MG63 (cell line): ENCODE data around the gene LCN9. TPM values are rescaled to one million over a fixed set of nuclear protein-coding genes. Genes with fewer than 3 reads are reported as not detected.

Experiments
- total RNA-seq: library from RNA; depleted of rRNA; stranded (reverse); fragments of >200 nt; shearing (Covaris generic); gene quantifications from 2 replicates; pipeline ENCODE4 v1.2.3, GENCODE V29; 2014; ENCODE audit warnings: low replicate concordance; rRNA removed

LCN9 gene
- total RNA-seq, 1 experiment from 2014 or later: not detected

Other genes with a start within 250 kb of the LCN9 start
- 19.8 and 20.3 TPM in 2 replicates for gene PPP1R26, start 183.5 kb upstream of the LCN9 start, total RNA-seq
- gene MRPS2, start 162.6 kb upstream of the LCN9 start, total RNA-seq: 20.7 and 24.1 TPM in 2 replicates
- not detected in 2 replicates for gene LCN1, start 141.9 kb upstream of the LCN9 start, total RNA-seq
- gene OBP2A, start 117.2 kb upstream of the LCN9 start, total RNA-seq: not detected in 2 replicates
- gene PAEP, start 101.6 kb upstream of the LCN9 start, total RNA-seq: not detected in 2 replicates
- not detected in 2 replicates for gene GLT6D1, start 23.8 kb upstream of the LCN9 start, total RNA-seq
- gene SOHLH1, start 36.2 kb downstream of the LCN9 start, total RNA-seq: not detected in 2 replicates
- gene KCNT1, start 38.9 kb downstream of the LCN9 start, total RNA-seq: not detected in 2 replicates
- gene CAMSAP1, start 244.2 kb downstream of the LCN9 start, total RNA-seq: 11.1 and 14.5 TPM in 2 replicates